A549 (cell line): ENCODE data around the gene PDLIM7. TPM values are rescaled to one million over a fixed set of nuclear protein-coding genes. Genes with fewer than 3 reads are reported as not detected.
A peak's percentile ranks its signal among the peaks of the same experiment; 100 is the strongest.

Experiments
- ATAC-seq, 2 experiments: fragments of 200-7000 bp in 1 of 2; fragments of >200 bp in 1 of 2; cut with Nextera tagmentation in 1 of 2; cut with Tn5 transposase in 1 of 2; 3 replicates each; pipeline versions ENCODE4 v1.8.0 to v1.9.1; 2018 to 2020; ENCODE audit warnings: mild to moderate bottlenecking in 1 of 2, moderate library complexity in 1 of 2
- CTCF ChIA-PET: fragments of 300-600 bp; sonication (Branson Sonifier 250); formaldehyde crosslinking; extraction: SDS; loops from one replicate; lab custom pipeline; 2021; ENCODE audit warnings: antibody characterized with exemption, inconsistent platforms; lab: Yijun Ruan, JAX
- POLR2A ChIA-PET: fragments of 350-600 bp; formaldehyde crosslinking; extraction: SDS; loops from one replicate; lab custom pipeline; 2021; ENCODE audit warnings: antibody characterized with exemption, inconsistent platforms; lab: Yijun Ruan, JAX
- DNase-seq, 2 experiments: peaks; one replicate each; pipeline versions ENCODE4 v3.0.0 to v3.0.0-alpha.2; 2011 to 2016; ENCODE audit warnings: low read depth in 1 of 2, low spot score in 1 of 2
- FAIRE-seq: peaks from 2 replicates; lab custom pipeline; 2011; peaks lifted over from hg19 to GRCh38; lab: Jason Lieb, UNC
- H3K27ac ChIP-seq, 2 experiments: fragments of >200 bp; sonication (Bioruptor Twin); formaldehyde crosslinking; 3 replicates each; pipeline ENCODE4 v1.5.1; 2016 to 2017
- H3K4me1 ChIP-seq: fragments of >200 bp; sonication (Bioruptor Twin); formaldehyde crosslinking; 3 replicates; pipeline ENCODE4 v1.6.1; 2016
- H3K4me2 ChIP-seq: fragments of >200 bp; sonication (Bioruptor Twin); formaldehyde crosslinking; 3 replicates; pipeline ENCODE4 v1.6.1; 2016
- H3K4me3 ChIP-seq: fragments of >200 bp; sonication (Bioruptor Twin); formaldehyde crosslinking; 3 replicates; pipeline ENCODE4 v1.5.1; 2016
- H3K9me3 ChIP-seq: fragments of >200 bp; sonication (Bioruptor Twin); formaldehyde crosslinking; 3 replicates; pipeline ENCODE4 v1.6.1; 2016
- ATOH8 ChIP-seq: fragments of 250-450 bp; sonication (Bioruptor Pico); IDR thresholded peaks from 2 replicates; pipeline ENCODE4 v1.5.0; 2020; ENCODE audit warnings: low read depth, mild to moderate bottlenecking, moderate library complexity
- BHLHE40 ChIP-seq: IDR thresholded peaks from 2 replicates; pipeline ENCODE4 v1.6.1; 2012; ENCODE audit warnings: low read depth, low read length, inconsistent platforms
- CBX8 ChIP-seq: fragments of 200-600 bp; sonication (generic); IDR thresholded peaks from 2 replicates; pipeline ENCODE4 v1.6.1; 2016
- CEBPB ChIP-seq, 2 experiments: fragments of >200 bp in 1 of 2; sonication (Bioruptor Twin) in 1 of 2; formaldehyde crosslinking in 1 of 2; IDR thresholded peaks; 2 replicates each; pipeline ENCODE4 v1.6.1; 2012 to 2016
- E2F6 ChIP-seq: IDR thresholded peaks from 2 replicates; pipeline ENCODE4 v1.6.1; 2012; ENCODE audit warnings: low read depth, borderline replicate concordance
- ESRRA ChIP-seq: fragments of 150-350 bp; IDR thresholded peaks from 2 replicates; pipeline ENCODE4 v1.6.1; 2014; ENCODE audit warnings: mild to moderate bottlenecking, low read length, borderline replicate concordance
- FOSL2 ChIP-seq, 2 experiments: fragments of 450-650 bp in 1 of 2; fragments of >200 bp in 1 of 2; sonication (Bioruptor Twin) in 1 of 2; formaldehyde crosslinking; IDR thresholded peaks; 2 replicates each; pipeline versions ENCODE4 v1.5.0 to v1.6.1; 2016 to 2020; ENCODE audit warnings: mild to moderate bottlenecking in 1 of 2, moderate library complexity in 1 of 2
- HOXB13 ChIP-seq: fragments of 250-450 bp; sonication (Bioruptor Pico); IDR thresholded peaks from 2 replicates; pipeline ENCODE4 v1.5.0; 2020; ENCODE audit warnings: low read depth, mild to moderate bottlenecking, moderate library complexity
- JUN ChIP-seq, 2 experiments: fragments of >200 bp; sonication (Bioruptor Twin); formaldehyde crosslinking; IDR thresholded peaks; 2 replicates in 1 of 2; 3 replicates in 1 of 2; pipeline ENCODE4 v1.6.1; 2016 to 2017
- JUNB ChIP-seq: fragments of >200 bp; sonication (Bioruptor Twin); formaldehyde crosslinking; IDR thresholded peaks from 2 replicates; pipeline ENCODE4 v1.6.1; 2016
- KDM1A ChIP-seq: fragments of 200-600 bp; sonication (generic); IDR thresholded peaks from 2 replicates; pipeline ENCODE4 v1.6.1; 2016; ENCODE audit warnings: low read depth, mild to moderate bottlenecking
- MAFK ChIP-seq: fragments of 450-650 bp; IDR thresholded peaks from 2 replicates; pipeline ENCODE4 v1.6.1; 2014; ENCODE audit not compliant: partially characterized antibody
- MAX ChIP-seq: IDR thresholded peaks from 2 replicates; pipeline ENCODE4 v1.6.1; 2012
- MAZ ChIP-seq: fragments of 150-350 bp; IDR thresholded peaks from 2 replicates; pipeline ENCODE4 v1.6.1; 2014; ENCODE audit warnings: antibody characterized with exemption, low read depth, low read length, borderline replicate concordance
- MYC ChIP-seq: IDR thresholded peaks from 2 replicates; pipeline ENCODE4 v1.6.1; 2012; ENCODE audit warnings: mild to moderate bottlenecking, inconsistent platforms, low read length, improper control_type of control experiment, borderline replicate concordance
- POLR2A ChIP-seq: IDR thresholded peaks from 2 replicates; pipeline ENCODE4 v1.6.1; 2012; ENCODE audit warnings: mild to moderate bottlenecking, low read length
- RCOR1 ChIP-seq: fragments of 150-350 bp; IDR thresholded peaks from 2 replicates; pipeline ENCODE4 v1.6.1; 2014; ENCODE audit warnings: antibody characterized with exemption, low read length, low read depth
- REST ChIP-seq: fragments of 200-600 bp; sonication (generic); IDR thresholded peaks from 2 replicates; pipeline ENCODE4 v1.6.1; 2016; ENCODE audit warnings: antibody characterized with exemption, mild to moderate bottlenecking, moderate library complexity
- ZFP36 ChIP-seq: fragments of 450-650 bp; IDR thresholded peaks from 2 replicates; pipeline ENCODE4 v1.6.1; 2014; ENCODE audit warnings: borderline replicate concordance; ENCODE audit not compliant: partially characterized antibody
- WGBS: methylation state at CpG from one replicate; pipeline ENCODE4 v1.1.6; 2017; ENCODE audit errors: missing lambda C conversion rate; 5-methylcytosine and 5-hydroxymethylcytosine counted together
- polyA plus RNA-seq, 4 experiments: library from polyadenylated mRNA; depleted of rRNA in 3 of 4; stranded (reverse); fragments of >200 nt; fragmentation: RNase III in 1 of 4; extraction: RNeasy Plus Mini Kit Qiagen cat#74134 plus additional on column Dnase treatment in 1 of 4; gene quantifications; 2 replicates in 3 of 4; 3 replicates in 1 of 4; pipeline ENCODE4 v1.2.3, GENCODE V29; 2011 to 2017

The PDLIM7 gene
- polyA plus RNA-seq, 2 of the 4 experiments (the other 2 are of a cell fraction): 30.7 to 124 TPM

DNA sequence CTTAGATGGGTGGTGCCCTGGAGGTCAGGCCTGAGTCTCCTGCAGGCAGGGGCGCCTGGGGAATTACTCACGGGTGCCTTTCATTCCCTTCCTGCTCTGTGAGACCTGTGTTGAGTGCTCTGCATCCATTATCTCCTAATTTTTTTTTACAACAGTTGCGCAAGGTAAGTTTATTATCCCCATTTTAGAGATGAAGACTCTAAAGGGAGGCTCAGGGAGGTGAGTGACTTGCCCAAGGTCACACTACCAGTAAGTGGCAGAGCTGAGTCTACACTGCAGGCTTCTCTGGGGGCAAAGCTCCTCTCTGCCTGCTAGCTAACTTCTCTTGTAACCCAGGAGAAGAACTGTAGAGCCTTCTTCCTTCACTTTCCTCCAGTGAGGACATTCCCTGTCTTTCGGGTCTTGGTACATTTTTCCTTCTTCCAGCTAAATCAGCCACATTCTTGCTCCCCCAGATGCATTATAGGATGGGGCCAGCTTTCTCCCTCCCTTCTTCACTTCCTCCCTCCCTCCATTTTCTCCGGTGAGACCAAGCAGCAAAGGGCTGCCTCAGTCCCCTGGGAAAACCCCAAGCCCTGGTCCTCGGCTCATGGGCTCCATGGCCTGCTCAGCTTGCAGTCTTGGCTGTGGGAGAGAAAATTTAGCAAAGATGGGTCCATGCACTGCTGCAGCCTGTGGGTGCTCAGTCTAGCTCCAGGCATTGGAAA, 49.0 kb downstream of the PDLIM7 start:
- no peaks in the 10 kb centered on the region for H3K9me3 ChIP-seq
- ATAC-seq (peak; percentile 11 to 39; a peak in 4 of 6 replicates), DNase-seq (no peak), FAIRE-seq (no peak)
- peak overlapping the region; percentile 86 for H3K4me3 ChIP-seq
- POLR2A ChIA-PET: interaction anchor here (1.3 to 3.5 kb wide), 6 partner anchors 10 to 49 kb away, joined by 3 to 41 read pairs (median 10); partner anchors contain the start of genes GRK6 and PDLIM7
- 62% methylated on average over 6 of the region's 6 CpGs for WGBS
- TF ChIP-seq HOXB13 (CRISPR knock-in tag) (0 out of 2 replicates have a peak, but pooled peaks have one; percentile 14), KDM1A (no peak), CEBPB (IDR thresholded peaks at IDR 0.05) (peak; percentile 69 to 86; a peak in 3 of 4 replicates), REST (peak; percentile 64)
- H3K4me1 ChIP-seq: peaks cover 21% of the 10 kb centered on the region
- H3K4me2 ChIP-seq: peak overlapping the region; percentile 96
- CTCF ChIA-PET: interaction anchor here (0.7 to 25.5 kb wide), 15 partner anchors 5 to 335 kb away, joined by 3 to 871 read pairs (median 8); partner anchors contain the start of genes F12, GRK6, PDLIM7 and PFN3
- peak overlapping the region; percentile 95 to 98 for H3K27ac ChIP-seq

DNA sequence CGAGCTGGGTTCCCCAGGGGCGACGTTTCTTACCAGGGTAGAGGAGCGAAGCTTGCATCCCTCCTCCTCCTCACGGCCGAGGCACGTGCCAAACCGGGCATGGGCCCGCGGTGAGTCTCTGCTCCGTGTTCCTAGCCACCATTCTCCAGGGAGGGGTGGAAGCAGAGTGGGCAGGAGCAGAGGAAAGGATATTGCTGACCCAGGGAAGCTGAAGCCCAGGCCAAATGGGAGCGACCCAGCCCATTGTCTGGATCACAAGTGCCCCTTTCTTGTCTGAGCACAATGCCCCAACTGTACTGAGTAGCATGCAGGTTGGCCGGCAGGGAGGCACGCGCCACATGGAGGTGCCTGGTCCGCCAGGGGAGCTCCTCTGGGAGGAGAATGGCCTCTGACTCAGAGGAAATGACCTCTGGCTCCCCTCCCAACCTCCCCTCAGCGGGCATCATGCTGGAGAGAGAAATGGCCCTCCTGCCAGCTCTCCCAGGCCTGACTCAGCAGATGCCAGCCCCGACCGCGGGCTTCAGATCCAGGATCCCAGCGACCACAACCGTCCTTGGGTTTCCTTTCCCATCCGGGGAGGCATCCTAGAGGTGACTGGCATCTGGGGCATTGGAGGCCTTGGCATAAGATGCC, 49.7 kb downstream of the PDLIM7 start:
- FAIRE-seq (no peak), ATAC-seq (peak; percentile 58 to 77), DNase-seq (peak; percentile 84 to 88)
- H3K4me1 ChIP-seq: peaks cover 21% of the 10 kb centered on the region
- WGBS: under 1% methylated on average over 20 of the region's 23 CpGs
- CTCF ChIA-PET: interaction anchor here (0.7 to 25.5 kb wide), 14 partner anchors 5 to 334 kb away, joined by 3 to 871 read pairs (median 10); partner anchors contain the start of genes F12, GRK6, PDLIM7 and PFN3
- TF ChIP-seq MYC (peak; percentile 90; the same call in 1 of the 2 replicates), RCOR1 (no peak), CBX8 (no peak), POLR2A (peak; percentile 64), ESRRA (peak; percentile 87), JUN (IDR thresholded peaks at IDR 0.05) (peak in 1 of 2 experiments; percentile 57; a peak in 1 of 5 replicates), JUNB (peak; percentile 36; the same call in 1 of the 2 replicates), ZFP36 (no peak), MAX (peak; percentile 89), FOSL2 (IDR thresholded peaks at IDR 0.05) (peak; percentile 22; the same call in 1 of the 2 replicates), FOSL2 (CRISPR knock-in tag; IDR thresholded peaks at IDR 0.05) (peak; percentile 76), MAZ (no peak), E2F6 (peak; percentile 79), MAFK (peak; percentile 97), ATOH8 (CRISPR knock-in tag) (peak; percentile 56; the same call in 1 of the 2 replicates), BHLHE40 (peak; percentile 62)
- peak overlapping the region; percentile 86 for H3K4me3 ChIP-seq
- POLR2A ChIA-PET: interaction anchor here (1.1 to 3.5 kb wide), 7 partner anchors 9 to 57 kb away, joined by 3 to 41 read pairs (median 9); partner anchors contain the start of genes GRK6 and PDLIM7
- no peaks in the 10 kb centered on the region for H3K9me3 ChIP-seq
- H3K27ac ChIP-seq: peak overlapping the region; percentile 95 to 98
- peak overlapping the region; percentile 96 for H3K4me2 ChIP-seq
